T follicular helper cell (primary cell): Measurements from ENCODE around the gene PCED1B.
"Not testable (repeated sequence)": the region's sequence is repeated elsewhere in the genome, so short reads cannot be mapped to it uniquely, and the experiment has no call there.

Experiments
- DNase-seq: peaks from one replicate; pipeline ENCODE4 v3.0.0-alpha.2; 2020; ENCODE audit warnings: low read depth

The PCED1B gene

DNA sequence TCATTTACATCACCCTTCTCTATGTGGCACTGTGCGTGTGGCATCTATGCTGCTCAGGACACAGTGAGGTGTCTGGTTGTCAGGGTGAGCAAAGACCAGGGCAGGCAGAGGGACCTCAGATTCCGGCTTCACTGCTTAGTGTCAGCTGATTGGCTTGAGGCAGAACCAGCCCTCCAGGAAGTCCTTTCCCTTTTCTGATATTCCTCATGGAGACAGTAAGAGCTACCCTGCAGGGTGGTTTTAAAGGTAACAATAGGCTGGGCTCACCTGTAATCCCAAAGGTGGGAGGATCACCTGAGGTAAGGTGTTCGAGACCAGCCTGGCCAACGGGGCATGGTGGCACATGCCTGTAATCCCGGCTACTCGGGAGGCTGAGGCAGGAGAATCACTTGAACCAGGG, 129.6 kb downstream of the PCED1B start:
- no peak for DNase-seq

DNA sequence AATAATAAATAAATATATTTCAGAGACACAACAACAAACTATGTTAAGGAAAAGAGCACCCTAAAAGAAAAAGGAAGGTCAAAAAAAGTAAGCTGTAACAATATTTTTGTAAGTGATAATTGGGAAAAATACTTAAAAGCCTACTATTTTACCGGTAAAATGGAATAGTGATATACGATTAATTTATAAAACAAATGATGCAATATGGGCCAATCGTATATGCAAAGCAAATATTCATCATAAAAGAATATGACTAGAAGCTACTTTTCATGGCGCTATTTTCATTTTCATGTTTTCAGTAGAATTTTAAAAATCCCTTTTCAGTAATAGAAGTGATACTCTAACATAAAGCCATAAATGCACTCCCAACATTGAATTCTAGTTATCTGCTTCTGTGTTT, 131.4 kb downstream of the PCED1B start:
- DNase-seq: no peak

DNA sequence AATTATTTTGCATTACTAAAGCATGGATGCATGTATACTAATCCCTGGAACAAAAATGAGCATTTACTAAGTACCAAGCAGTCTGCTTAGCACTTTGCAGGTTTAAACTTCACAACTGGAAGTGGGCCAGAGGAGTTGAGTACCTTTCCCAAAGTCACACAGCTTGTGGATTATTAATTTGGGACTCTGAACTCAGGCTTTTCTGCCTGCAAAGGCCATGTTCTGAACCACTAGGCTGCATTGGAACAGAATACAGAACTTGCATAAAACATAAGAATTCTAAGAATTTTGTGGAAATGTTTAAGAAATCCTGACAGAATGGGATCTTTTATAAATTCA, 133.2 kb downstream of the PCED1B start:
- no peak for DNase-seq

DNA sequence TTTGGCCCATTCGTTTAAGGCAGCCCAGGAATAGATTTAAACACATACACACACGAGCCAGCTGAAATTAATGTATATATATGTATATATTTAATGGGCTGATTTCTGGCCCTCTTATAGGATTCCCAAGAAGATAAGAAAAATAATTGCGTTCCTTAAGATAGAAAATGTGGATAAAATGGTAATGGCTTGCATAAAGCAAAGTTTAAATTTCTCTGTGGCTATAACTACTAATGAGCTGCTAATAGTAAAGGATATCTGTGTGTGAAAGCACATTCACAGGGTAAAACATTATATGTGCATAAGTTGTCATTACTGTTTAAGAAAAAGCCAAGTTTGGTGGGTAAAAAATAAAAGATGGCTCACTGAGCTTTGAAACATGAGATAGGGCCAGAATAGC, 134.0 kb downstream of the PCED1B start:
- DNase-seq: no peak

DNA sequence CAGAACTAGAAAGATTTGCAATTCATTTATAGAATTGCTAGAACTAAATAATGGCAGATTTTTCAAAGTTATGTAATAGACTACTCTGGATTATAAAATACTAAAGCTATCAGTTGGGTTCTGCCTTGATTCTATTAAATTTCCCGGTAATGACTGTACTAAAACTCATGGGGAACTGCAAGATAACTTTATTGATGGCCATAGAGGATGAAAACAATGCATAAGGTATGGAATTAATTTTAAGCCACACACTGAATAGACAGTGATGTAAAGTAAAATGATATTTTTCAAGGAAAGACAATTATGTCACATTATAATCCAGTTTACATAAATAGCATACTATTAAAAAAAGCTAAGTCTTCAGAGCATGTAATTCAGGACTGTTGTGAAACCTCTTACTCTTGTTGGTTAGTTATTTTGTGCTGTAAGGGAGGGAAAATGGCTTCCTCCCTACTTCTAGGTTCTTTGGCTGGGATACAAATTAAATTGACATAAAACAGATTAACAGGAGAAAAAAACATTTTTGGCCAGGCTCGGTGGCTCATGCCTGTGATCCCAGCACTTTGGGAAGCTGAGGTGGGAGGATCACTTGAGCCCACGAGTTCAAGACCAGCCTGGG, 134.7 kb downstream of the PCED1B start:
- DNase-seq: no peak

DNA sequence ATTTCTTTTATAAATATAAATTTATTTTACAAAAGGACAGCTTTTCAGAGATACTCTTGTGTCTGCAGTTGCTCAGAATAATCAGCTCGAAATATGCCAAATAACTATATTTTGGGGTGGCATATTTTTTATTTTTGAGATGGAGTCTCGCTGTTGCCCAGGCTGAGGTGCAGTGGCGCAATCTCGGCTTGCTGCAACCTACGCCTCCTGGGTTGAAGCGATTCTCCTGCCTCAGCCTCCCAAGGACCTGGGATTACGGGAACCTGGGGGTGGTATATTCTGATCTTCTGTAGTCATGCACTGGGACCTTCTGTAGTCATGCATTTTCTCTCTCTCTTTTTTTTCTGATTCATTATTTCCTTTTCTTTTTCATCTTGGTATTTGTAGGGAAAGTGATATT, 135.3 kb downstream of the PCED1B start:
- no peak for DNase-seq

DNA sequence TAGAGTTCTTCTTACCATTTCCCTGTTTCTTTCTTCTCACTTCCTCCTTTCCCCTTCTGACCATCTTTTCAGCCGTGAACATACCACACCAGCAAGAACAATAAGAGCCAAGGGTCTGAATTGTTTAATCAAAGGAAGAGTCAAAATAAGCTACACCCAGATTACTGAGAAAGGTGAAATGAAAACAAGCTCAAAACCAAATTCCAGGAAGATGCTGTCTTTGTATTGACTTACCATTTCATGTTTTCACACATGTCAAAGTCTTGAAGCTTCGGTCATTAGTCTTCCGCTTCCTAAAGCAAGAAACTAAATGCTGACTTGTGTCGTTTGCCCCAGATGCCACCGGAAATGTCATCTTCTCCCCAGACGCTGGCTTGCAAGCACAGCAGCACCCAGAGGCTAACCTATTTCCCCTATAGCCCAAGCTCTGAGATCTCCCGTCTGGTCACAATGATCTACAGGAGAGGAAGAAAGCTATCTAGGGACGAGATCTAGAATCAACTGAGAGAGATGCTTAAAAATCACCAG, 136.8 kb downstream of the PCED1B start:
- DNase-seq: no peak

DNA sequence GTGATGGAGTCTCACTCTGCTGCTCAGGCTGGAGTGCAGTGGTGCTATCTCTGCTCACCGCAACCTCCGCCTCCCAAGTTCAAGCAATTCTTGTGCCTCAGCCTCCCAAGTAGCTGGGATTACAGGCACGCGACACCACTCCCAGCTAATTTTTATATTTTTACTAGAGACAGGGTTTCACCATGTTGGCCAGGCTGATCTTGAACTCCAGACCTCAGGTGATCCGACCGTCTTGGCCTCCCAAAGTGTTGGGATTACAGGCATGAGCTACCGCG, 138.1 kb downstream of the PCED1B start:
- DNase-seq: not testable (repeated sequence)

DNA sequence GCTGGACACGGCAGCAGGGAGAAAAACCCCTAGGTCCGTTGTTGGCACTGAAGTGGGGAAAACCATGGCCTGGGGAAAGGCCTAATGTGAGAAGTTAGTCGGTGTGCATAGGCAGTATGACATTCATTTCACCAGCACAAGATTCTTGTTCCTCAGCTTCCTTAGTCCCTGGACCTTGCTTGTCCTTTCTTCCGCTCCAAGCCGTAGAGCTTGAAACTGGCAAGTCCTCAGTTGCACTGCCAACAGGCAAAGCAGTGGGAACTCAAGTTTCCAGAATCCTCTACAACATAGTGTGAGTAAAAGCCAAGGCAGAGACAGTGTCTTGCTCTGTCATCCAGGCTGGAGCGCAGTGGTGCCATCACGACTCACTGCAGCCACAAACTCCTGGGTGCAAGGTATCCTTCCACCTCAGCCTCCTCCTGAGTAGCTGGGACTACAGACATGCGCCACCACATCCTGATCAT, 138.8 kb downstream of the PCED1B start:
- no peak for DNase-seq

DNA sequence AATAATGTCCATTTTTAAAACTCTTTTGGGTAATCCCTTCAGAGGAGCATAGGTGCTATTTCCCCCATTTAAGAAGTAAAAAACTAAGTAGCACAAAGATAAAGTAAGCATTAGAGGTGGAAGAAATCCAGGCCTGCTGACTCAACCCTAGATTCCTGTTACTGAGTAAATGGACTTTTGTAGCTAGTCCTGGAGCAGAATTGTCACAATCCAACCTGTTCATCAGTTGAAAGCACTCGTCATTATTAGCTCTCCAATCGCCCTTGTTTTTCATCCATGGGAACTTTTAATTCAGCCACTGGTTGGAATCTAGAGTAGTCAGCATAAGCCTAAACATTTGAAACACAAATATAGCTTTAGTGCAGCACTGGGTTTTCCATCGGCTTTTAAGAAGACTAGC, 139.8 kb downstream of the PCED1B start:
- no peak for DNase-seq

DNA sequence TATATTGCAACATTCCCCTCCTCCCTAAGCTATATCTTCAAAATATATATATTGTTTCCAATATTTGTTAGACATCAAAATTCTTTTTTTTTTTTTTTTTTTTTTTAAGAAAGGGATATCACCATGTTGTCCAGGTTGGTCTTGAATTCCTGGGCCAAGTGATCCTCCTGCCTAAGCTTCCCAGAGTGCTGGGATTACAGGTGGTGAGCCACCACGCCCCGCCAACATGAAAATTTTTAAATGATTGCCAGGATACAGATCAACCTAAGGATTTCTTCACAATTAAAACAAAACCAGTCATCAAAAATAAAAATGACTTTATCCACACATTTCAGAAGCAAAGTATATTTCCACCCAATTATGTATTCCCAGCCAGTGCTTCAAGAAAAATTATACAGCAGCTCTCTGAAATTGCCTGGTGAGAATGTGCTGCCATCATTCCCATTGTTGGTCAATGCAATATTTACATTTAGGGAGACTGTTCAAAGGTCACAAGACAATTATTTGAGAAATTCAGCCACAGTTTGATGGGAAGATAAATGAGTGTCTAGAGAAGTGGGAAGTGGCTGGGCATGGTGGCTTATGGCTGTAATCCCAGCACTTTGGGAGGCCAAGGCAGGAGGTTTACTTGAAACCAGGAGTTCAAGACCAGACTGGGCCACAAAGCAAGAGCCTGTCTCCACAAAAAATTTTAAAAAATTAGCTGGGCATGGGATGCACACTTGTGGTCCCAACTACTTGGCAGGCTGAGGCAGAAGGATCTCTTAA, 142.0 kb downstream of the PCED1B start:
- no peak for DNase-seq

DNA sequence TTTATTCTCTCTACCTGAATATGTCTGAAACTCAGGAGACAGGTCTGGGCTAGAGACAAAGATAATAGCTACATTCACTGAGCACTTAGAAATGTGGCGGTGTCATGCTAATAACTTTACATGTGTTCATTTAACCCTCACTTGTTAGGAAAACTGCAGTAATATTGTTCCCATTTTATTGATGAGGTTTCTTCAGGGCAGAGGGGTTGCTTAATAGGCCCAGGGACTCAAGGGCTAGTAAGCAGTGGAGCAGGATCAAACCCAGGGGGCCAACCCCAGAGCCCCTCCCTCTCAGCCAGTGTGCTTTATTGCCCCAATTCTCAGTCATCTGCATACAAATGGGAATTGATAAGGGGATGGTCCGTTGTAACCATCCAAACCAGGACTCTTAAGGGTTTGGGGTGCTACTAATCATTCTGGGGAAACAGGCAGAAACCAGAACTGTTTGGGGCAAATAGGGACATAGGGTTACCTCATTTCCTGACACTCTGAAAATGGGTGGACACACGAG, 143.2 kb downstream of the PCED1B start:
- DNase-seq: no peak

DNA sequence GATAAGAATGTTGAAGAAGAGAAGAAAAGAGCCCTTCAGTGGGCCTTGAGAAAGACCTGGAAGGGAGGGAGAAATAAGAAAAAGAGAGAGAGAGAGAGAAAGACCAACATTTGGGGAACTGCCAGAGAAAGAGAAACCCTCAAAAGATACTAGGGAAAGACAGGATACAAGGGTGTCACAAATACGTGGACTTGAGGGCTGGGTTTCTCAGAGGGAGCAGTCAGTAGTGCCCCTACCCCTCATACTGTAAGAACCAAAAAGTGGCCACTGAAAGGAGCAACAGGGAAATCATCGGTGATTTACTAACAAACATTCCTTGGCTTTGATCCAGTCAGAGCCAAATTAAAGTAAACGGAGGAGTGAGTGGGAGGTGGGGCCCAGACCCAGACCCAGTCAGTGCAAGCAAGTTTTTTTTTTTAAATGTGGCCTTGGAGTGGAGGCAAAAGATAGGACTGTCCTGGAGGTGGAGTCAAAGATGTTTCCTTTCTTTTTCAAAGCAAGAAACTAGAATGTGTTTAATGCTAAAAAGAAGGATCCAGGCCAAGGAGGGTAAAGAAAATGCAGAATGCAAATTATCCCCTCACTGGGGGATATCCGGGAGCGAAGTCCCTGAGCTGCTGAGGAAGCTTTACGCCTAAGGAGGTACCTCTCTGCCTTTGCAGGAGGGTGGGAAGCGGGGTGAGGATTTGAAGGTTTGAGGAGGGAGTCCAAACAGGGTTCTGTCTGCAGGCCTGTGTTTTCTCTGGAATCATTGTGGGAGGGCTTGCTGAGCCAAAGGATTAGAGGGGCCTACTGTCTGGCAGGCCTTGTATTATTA, 143.8 kb downstream of the PCED1B start:
- DNase-seq: no peak

DNA sequence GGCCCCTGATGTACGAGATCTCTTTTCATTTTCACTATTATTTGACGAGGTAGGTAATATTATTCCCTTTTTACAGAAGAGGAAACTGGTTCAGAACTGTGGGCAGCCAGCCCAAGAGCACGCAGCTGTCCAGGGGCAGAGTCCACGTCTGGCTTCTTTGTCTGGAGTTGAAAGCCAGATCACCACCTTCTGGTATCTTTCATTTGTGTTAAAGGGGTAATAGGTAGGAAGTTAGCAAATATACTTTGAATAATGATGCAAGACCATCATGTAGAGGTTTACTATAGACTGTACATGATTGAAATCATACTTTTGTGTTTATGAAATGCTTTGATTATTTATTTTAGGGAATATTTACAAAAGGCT, 144.4 kb downstream of the PCED1B start:
- no peak for DNase-seq

DNA sequence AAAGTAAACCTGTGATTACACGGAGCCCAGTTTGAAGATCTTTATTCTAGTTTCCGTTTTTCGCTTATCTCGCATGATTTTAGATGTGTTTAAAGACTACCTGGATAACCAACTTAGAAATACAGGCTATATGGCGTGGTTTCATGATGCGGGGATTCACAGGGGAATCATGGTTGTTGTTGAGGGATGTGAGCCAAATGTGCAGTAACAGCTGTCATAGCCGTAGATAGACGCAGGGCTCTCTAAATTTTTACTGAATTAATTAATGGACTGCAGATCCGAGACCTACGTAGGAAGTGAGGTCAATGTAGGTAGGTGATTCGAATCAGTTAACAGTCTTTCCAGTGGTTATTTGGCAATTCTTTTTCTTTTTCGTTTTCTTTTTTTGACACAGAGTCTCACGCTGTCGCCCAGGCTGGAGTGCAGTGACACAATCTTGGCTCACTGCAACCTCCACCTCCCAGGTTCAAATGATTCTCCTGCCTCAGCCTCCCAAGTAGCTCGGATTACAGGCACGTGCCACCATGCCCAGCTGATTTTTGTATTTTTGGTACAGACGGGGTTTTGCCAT, 145.2 kb downstream of the PCED1B start:
- DNase-seq: no peak

DNA sequence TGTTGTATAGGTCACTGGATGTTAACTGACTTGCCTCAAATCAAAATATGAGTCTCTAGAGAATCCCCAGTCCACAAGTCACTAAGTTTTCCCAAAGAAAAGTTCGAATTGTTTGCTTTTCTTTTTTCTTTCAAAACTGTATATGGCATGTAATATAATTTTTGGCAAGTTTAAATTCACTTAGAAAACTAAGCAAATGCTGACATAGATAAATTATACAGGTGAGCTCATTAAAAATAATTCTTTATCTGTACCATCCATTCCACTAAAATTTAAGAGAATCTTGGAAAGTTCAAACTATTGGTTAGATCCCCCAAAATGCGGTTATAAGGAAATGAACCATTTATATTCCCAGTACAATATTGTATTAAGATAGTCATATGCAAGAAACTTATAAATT, 145.9 kb downstream of the PCED1B start:
- no peak for DNase-seq

DNA sequence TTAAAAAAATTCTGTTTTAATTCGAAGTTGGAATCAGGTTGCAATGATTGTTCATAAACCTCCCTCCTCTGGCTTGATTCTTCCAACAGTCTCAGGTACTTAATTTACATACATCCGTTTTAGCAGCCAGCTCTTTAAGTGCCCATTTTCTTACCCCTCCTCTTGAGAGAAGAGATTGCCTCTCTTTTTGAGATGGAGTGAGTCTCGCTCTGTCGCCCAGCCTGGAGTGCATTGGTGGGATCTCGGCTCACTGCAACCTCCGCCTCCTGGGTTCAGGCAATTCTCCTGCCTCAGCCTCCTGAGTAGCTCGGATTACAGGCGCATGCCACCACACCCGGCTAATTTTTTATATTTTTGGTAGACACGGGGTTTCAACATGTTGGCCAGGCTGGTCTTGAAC, 146.8 kb downstream of the PCED1B start:
- DNase-seq: no peak

DNA sequence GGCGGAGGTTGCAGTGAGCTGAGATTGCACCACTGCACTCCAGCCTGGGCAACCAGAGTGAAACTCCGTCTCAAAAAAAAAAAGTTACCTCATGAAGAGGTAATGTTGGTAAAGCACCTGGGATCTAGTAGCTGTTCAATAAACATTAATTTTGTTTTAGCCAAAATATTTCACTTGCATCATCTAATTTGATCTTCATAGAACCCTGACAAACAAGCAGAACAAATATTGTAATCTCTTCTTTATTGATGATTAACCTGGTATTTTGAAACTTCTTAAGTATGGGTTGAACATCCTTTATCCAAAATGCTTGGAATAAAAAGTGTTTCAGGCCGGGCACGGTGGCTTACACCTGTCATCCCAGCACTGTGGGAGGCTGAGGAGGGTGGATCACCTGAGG, 149.4 kb downstream of the PCED1B start:
- DNase-seq: no peak

DNA sequence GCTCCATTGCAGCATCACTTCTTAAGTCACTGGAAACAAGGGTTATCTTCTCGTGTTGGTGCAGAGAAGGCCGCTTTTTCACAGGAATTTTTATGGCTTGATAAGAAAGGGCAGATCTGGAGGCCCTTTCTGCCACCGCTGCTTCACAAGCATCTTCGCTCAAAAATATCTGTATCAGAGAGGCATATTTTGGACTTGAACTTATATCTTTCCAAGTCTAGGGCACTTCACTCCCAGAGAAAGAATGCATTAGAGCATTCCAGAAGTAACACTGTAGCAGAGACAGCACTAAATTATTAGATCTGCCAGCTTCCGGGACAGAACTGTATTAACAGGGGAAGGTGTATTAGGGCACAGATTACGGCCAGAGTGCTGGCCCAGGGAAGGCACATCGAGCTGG, 152.0 kb downstream of the PCED1B start:
- no peak for DNase-seq

DNA sequence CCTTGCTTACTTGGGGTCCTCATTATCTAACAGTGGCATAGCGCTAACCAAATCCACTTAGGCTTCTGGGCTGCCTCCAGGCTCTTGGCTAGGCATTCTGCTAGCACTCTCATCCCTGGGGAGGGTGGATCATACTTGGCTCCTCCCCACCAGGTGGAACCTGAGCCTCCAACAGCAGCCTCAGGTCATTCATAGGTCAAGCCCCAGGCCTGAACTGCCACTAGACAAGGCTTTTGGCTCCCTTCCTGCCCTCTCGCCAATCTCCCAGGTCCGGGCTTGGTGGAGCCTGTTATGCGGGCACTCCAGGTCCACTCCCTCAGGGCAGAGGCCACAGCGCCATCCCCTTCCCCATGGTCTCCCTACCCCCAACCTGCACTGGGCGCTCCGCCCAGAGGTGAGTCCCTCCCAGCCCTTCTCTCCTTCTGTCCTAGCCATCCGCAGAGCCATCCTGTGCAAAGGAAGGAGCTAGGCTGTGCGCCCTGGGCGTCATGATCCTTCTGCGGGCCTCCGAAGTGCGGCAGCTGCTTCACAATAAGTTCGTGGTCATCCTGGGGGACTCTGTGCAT, 155.2 kb downstream of the PCED1B start:
- no peak for DNase-seq

DNA sequence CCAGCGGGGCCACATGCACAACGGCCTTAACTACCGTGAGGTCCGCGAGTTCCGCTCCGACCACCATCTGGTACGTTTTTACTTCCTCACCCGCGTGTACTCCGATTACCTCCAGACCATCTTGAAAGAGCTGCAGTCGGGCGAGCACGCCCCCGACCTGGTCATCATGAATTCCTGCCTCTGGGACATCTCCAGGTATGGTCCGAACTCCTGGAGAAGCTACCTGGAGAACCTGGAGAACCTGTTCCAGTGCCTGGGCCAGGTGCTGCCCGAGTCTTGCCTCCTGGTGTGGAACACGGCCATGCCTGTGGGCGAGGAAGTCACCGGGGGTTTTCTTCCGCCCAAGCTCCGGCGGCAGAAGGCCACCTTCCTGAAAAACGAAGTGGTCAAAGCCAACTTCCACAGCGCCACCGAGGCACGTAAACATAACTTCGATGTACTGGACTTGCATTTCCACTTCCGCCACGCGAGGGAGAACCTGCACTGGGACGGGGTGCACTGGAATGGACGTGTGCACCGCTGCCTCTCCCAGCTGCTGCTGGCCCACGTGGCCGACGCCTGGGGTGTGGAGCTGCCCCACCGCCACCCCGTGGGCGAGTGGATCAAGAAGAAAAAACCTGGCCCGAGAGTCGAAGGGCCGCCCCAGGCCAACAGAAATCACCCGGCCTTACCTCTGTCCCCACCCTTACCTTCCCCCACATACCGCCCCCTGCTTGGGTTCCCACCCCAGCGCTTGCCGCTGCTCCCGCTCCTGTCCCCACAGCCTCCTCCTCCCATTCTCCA, 156.0 kb downstream of the PCED1B start:
- DNase-seq: no peak
